ENCODE data around the gene ARID1B. TPM values are rescaled to one million over a fixed set of nuclear protein-coding genes. Genes with fewer than 3 reads are reported as not detected.

The ARID1B gene
- total and polyA plus RNA-seq, 9 of the 15 experiments (the other 6 are each of a cell fraction or from before 2014, with no cell fraction given) = 12.5 to 50.5 (median 25.8) TPM

DNA sequence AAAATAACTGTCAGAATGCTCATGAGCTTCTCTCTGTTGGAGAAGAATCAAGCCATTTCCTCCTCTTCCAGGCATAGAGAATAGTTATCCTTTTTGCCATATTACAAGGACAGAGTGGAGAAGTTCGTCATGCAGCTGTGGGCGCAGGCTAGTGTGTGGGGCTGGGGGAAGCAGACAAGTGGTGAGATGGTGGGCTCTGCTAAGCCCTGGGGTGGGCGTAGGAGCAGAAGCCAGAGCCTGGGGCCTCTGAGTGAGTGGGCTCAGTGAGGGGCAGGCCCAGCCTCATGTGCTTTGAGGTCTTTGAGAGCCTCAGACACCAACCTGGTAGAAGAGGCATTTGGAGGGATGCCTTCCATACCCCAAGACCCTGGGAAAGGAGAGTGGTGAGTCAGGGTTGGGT is 19.4 kb downstream of the ARID1B start:
- no peak overlapping the region for H3K4me3 ChIP-seq
- H3K27ac ChIP-seq (ENCODE audit: extremely low read depth, low read depth, low read length) = no peak overlapping the region
- in situ Hi-C loops (cut with MboI) (no loop called here), intact Hi-C loops (cut with micrococcal nuclease) (no loop called here)
- 86% methylated on average over 3 of the region's 3 CpGs for WGBS (ENCODE audit: insufficient coverage, low coverage, missing lambda C conversion rate)
- peaks cover 93% of the 10 kb centered on the region for H3K79me2 ChIP-seq (ENCODE audit: control insufficient read depth, insufficient read depth, low read length)
- no TSS peak for BruUV-seq (replicated peaks)
- no peaks in the 10 kb centered on the region for H3K36me3 ChIP-seq (ENCODE audit: control insufficient read depth, insufficient read depth, low read length)
- DNase-seq (ENCODE audit: extremely low read depth in 1 of 4, low spot score in 3 of 4) = no peak
- ChIA-PET CTCF (ENCODE audit: low intra/inter-chr PET ratio) (no interaction called here), POLR2A (interaction anchor here (0.5 to 1.2 kb wide), 6 partner anchors 11 to 20 kb away, joined by 3 to 10 read pairs (median 4); no protein-coding TSS in a partner anchor)
- TF ChIP-seq SRSF7 (optimal IDR thresholded peaks at IDR 0.05; ENCODE audit: low read depth, low read length) = no peak
- TF ChIP-seq ZFX (CRISPR knock-in tag; IDR thresholded peaks at IDR 0.05) = no peak
- no peak for TF ChIP-seq LEF1 (IDR thresholded peaks at IDR 0.05)
- no peak for TF ChIP-seq ATF3 (IDR thresholded peaks at IDR 0.05)
- TF ChIP-seq ATF3 (CRISPR knock-in tag; conservative IDR thresholded peaks at IDR 0.05) = no peak
- no peak for TF ChIP-seq SMAD3 (CRISPR knock-in tag; conservative IDR thresholded peaks at IDR 0.05)
- TF ChIP-seq ZNF785 (CRISPR knock-in tag; IDR thresholded peaks at IDR 0.05) = no peak
- no peaks in the 10 kb centered on the region for H3K9me1 ChIP-seq (ENCODE audit: control insufficient read depth, insufficient read depth, low read length)
- H4K20me1 ChIP-seq (replicated peaks; ENCODE audit: control insufficient read depth, insufficient read depth, low read length) = peaks cover 23% of the 10 kb centered on the region; the same call in 1 of the 2 replicates
- H3K4me2 ChIP-seq (ENCODE audit: insufficient read depth, low read length) = no peak overlapping the region
- no peaks in the 10 kb centered on the region for H3K27me3 ChIP-seq (ENCODE audit: control insufficient read depth in 2 of 2, insufficient read depth in 2 of 2, low read length in 2 of 2)
- no peaks in the 10 kb centered on the region for H3K9me3 ChIP-seq (replicated peaks; ENCODE audit: control insufficient read depth, insufficient read depth, low read depth, low read length)
- H3K9ac ChIP-seq (ENCODE audit: insufficient read depth in 1 of 2, low read depth in 2 of 2, low read length in 2 of 2) = no peak overlapping the region
- no peak overlapping the region for H2AFZ ChIP-seq (ENCODE audit: low read depth, low read length)
- no peak for ATAC-seq
- FAIRE-seq = no peak
- H3K4me1 ChIP-seq (replicated peaks in 1 of 2; ENCODE audit: control insufficient read depth in 2 of 2, insufficient read depth in 2 of 2, low read length in 2 of 2) = peaks cover 0 to 5% of the 10 kb centered on the region in 2 experiments; a peak in 3 of 5 replicates
